Raji (cell line): ENCODE measurements around the gene U2AF2.

Experiments
- POLR2A ChIP-seq: IDR thresholded peaks from 2 replicates; pipeline ENCODE4 v1.6.1; 2011; ENCODE audit warnings: low read depth, low read length, control low read depth; ENCODE audit not compliant: insufficient read depth

Gene U2AF2

DNA sequence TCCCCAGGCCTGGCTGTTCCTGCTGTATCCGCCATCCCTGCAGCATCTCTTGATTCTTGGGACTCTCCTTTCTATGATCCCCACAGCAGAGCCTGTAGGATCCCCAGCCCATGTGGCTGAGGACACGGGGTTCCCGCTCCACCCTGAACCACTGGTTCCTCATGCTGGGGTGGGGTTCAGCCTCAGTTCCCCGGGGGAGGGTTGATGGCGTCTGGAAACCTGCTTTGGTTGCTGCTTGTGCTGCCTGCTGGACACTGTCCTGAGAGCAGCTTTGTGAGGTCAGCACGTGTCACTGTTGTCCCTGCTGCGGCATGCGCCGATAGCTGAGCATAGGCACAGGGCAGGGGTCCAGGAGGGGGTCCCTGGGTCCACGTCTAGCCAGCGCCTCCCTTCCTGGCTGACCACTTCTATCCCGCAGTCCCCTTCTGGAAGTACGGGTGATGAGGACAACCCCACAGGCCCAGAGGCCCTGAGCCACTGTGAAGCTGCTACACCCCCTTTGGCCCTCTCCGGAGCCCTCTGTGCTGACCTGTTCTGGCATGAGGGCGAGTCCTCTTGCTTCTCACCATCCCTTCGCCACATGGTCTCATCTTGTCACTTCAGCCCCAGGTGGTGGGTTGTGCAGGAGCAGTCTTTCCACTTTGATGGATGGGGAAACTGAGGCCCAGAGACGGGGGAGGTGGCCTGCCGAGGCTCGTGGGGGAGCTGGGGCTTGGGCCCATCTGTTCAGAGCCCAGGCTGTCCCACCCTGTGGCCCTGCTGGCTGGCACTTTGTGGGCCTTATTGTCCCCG, 25.7 kb downstream of the U2AF2 start:
- TF ChIP-seq POLR2A: no peak

DNA sequence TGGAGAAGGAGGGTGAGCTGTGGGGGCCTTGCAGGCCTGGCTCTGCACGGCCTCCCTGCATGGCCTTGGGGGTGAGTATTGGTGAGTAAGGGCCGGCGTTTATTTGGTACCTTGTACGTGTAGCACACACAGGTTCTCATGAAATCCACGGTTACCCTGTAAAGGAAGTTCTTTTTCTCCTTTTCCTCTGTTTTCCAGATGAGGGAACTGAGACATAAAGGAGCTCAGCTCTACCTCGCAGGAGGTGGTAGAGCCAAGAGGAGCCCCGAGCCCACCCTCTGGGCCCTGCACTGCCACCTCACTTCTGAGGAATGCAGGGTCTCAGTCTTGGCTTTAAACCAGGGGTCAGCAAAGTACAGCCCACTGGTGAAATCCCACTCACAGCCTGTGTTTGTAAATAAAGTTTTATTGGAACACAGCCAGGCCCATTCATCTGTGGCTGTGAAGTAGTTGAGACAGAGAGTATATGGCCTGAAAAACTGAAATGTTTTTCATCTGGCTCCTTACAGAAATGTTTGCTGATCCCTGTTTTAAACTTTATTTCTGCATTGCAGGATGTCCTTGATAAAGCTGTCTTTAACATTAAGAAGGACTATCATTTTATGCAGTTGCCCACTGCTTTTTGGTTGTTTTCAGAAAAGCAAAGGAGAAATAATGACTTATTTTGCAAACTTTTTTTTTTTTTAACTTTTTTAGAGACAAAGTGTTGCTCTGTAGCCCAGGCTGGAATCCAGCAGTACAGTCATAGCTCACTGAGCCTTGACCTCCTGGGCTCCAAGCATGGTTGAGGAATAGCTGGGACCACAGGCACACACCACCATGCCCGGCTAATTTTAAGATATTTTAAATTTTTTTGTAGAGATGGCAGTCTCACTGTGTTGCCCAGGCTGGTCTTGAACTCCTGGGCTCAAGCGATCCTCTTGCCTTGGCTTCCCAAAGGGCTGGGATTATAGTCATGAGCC, 26.6 kb downstream of the U2AF2 start:
- TF ChIP-seq POLR2A: no peak

DNA sequence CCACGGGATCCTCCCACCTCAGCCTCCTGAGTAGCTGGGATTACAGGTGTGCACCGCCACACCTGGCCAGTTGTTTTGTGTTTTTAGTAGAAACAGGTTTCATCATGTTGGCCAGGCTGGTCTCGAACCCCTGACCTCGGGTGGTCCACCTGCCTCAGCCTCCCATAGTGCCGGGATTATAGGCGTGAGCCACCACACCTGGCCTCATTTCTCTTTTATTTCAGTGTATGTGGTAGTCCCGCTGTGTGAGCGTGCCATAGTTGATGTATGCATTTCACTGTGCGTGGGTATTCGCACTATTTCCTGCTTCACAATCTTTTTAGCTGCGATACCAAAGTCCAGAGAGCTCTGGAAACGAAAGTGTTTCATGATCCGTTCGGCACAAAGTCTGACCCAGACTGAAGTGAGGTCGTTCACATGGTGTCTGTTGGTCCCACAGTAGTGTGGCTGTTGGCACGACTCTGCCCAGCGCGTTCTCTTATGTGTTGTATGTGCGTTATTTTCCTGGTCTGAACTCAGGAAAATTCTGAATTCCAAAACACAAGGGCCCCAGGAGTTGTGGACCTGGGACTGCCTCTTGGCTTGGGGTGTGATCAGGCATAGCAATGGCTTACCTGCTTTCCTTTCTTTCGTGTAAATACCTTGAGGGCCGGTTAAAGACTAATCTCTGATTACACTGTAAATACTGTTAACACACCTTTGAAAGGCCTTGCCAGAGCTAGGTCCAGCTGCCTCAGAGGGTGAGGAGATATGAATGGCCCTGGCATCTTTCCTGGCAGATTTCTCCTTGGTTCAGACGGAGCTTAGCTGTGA, 28.8 kb downstream of the U2AF2 start:
- no peak for TF ChIP-seq POLR2A

DNA sequence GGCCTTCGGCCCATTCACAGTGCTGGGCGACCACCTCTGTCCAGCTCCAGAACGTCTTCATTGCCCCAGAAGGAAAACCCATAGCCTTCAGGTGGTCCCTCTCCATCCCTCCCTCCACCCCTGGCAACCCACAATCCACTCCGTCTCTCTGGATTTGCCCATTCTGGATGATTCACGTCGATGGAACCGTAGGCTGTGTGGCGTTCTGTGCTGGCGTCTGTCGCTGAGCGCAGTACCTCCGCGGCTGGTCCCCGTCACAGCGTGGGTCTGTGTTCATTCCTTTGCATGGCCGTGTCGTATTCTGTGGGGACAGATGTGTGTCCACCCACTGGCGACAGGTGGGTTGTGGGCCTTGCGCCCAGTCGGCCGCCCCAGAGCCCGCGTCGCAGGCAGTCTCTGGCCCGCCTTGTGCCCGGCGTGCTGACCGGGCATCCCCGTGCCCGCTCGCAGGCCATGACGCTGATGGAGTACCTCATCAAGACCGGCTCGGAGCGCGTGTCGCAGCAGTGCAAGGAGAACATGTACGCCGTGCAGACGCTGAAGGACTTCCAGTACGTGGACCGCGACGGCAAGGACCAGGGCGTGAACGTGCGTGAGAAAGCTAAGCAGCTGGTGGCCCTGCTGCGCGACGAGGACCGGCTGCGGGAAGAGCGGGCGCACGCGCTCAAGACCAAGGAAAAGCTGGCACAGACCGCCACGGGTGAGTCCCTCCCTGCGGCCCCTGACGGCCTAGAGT, 30.3 kb downstream of the U2AF2 start:
- no peak for TF ChIP-seq POLR2A

DNA sequence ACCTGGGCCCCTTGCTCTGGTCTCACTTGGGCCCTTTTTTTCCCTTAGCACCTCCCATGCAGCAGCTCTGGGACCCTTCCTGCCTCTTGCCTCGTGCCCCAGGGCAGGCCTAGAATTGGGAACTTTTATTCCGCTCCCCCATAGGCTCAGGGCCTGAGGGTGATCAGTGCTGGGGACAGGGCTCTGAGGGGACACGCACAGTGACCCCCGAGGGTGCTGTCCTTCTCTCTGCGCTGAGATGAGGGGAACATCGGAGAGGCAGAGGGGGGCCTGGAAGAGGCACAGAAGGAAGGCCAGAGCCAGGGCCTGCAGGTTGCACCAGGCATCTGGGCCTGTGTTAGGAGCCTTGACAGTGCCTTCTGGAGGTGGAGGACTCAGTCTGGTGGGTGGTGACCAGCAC, 30.9 kb downstream of the U2AF2 start:
- TF ChIP-seq POLR2A: no peak

DNA sequence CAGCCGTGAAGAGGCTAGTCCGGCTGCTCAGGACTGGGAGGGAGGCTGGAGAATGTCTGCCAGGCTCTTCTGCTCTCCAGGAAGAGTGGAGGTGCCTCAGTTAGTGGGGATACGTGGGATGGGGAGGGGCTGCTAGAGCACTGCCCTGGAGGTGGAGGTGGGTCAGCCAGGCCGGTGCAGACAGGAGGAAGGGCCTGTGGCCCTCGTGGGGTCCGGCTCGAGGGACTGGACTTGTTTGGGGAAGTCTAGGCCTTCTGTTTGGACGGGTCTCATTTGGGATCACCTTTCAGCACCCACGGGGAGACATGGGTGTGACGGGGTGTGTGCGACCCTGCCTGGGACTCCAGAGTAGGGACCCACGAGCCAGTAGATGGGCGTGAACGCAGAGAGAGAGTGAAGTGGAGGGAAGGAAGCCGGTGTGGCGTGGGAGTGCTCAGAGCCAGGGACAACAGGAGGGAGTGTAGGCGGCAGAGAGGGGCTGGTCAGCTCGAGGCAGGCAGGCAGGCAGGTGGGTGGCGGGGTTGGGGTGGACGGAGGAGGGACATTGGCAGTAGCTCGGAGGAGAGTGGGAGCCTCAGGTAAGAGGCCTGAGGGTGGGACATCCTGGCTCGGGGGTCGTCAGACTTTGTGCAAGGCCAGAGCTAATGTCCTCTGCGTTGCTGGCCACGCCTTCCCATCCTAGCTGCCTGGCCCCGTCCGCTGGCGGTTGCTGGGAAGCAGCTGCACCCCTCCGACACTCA, 31.6 kb downstream of the U2AF2 start:
- TF ChIP-seq POLR2A: no peak

DNA sequence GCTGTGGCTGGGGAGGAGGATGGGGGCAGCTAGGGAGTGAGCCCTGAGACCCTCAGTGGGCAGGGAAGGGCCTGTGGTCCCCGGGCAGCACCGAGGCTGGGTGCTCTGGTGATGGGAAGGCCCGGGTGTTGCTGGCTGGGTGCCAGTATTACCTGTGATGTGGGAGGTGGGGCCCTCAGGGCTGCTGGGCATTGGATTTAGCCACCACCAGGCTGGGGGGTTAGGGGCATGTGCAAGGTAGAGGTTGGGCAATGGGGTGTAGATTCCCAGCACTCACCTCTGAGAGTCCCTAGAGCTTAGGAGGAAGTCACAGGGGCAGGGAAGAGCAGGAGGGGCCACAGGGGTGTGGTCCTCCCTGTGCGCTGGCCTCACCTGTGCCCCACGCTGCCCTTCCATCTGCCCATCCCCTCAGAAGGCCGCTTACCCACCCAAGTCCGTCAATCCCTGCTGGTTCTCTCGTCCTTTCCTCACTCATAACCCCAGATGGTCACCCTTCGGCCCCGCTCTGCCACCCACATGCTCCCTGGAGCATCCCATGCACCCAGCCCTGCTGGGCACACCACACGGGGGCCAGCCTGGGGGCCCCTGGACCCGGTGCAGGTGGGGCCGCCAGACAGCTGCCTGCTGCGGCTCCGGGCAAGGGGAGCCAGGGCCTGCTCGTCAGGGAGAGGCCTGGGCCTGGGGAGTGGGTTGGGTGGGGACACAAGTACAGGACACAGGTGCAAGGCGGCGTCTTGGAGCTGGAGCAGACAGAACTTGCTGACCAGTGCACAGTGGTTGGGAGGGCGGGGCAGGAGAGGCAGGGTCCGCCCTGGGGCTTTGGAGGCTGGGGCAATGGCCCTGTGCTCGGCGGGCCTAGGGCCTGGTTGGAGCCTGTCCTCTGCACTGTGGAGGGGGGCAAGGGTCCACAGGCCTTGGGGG, 32.7 kb downstream of the U2AF2 start:
- TF ChIP-seq POLR2A: no peak

DNA sequence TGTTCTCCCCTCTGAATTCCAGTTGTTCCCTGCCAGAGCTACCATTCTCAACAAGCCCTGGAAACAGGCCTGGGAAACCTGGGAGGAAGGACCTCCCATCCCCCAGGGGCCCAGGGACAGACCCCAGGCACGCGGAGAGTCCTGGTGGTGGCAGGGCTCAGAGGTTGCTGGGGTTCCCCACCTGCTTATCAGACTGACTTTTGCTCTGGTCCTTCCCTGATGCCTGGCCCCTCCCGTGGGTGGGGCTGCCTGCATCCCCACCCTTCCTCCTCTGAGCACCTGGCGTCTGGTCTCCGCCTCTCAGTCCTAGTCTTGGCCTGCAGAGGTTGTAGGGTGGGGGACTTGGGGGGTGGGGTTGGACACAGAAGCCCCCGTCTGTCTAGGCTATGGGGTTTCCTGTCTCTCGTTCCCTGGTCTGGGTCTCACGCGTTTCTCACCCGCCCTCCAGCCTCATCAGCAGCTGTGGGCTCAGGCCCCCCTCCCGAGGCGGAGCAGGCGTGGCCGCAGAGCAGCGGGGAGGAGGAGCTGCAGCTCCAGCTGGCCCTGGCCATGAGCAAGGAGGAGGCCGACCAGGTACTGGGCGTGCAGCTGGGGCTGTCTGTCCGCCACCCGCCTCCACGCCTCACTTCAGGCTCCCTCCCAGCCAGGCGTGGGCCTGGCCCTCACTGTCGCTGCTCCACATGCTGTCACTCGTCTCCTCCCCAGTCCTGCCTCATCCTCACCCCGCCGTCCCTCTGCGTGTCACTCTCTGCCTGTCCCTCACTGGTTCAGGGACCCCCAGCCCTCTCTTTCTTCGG, 33.8 kb downstream of the U2AF2 start:
- no peak for TF ChIP-seq POLR2A

DNA sequence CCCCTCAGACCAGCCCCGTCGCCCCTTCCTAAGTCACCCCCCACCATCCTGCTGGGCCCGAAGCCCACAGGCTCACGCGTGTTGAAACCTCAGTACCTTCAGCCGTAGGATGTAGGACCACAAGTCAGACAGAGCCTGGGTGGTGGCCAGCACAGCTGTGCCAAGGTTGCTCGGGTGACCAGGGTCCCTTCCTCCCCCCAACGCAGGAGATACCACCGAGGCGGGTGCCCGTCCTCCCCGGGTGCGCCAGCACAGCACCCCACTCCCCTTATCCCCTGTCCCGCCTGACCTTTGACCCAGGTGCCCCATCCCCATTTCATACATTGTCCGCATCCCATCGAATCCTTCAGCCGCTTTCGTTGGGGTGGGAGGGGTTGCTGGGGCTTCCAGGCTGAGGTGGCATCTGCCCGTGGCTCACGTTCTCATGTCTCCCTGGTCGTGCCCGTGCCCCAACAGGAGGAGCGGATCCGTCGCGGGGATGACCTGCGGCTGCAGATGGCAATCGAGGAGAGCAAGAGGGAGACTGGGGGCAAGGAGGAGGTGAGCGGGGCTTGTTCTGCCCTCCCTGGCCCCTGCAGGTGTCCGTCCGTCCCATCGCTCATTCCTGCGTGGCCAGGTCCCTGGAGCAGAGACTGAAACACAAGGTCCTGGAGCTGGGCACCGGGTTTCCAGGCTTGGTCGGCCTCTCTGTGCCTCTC, 34.7 kb downstream of the U2AF2 start:
- TF ChIP-seq POLR2A: no peak

DNA sequence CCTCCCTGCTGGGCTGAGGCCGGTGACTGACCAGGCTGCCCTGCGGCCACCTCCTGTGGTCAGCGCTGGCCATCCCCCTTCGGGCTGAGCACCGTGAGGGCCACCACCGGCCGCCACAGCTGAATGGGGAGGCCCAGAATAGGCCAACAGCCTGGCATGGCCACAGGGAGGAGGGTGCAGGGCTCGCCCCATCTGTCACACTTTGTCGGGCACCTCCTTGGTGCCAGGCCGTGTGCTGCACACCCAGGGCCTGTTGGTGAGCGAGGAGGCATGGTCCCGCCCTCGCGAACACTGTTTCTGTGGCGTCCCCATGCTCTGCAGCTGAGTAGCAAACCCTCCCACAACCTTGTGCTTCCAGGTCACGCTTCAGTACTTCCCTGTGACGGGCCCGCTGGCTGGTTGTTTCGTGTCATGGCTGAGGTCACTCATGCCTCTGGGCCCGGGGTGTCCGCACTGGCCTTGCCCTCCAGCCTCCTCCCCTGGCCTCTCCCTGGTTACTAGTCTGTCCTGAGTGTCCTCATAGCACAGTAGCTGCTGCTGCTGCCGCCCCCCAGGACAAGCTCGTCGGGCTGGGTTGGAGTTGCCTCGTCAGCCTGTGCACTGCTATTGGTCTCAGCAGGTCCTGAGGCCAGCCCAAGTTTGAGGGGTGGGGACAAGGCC, 35.4 kb downstream of the U2AF2 start:
- TF ChIP-seq POLR2A: no peak

DNA sequence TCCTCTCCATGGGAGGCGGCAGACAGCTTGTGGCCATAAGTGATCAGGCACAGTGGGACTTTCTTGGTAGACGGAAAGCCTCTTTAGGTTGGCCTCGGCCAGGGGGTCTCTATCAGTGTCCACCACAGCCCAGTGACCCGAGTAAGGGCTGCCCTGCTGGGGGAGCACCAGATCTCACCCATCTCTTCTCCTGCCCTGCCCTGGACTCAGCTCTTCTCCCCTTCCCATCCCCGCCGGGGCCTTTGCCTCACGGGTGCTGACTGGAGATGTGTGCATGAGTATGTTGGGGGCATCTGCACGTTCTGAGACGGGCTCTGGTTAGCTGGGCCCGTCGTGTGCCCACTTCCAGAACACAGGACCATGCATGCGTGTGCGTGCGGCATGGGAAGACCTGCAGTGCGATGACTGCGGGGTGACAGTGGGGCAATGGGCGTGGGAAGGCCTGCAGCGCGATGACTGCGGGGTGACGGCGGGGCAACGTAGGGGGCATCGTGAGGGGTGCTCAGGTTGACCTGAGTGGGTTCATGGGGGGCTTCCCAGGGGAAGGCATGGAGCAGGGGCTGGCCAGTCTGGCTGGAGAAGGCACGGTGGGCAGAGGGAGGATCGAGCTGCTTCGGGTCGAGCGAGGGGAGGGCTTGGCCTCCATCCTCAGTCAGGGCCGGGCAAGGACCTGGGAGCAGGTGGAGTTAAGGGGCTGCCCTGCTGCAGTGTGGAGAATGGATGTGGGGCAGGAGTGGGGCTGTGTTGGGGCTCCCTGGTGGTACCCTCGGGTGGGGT, 36.1 kb downstream of the U2AF2 start:
- TF ChIP-seq POLR2A: no peak
